ENCODE results near the gene CCNYL1. TPM values are rescaled to one million over a fixed set of nuclear protein-coding genes. Genes with fewer than 3 reads are reported as not detected.

The CCNYL1 gene
- total RNA-seq, result 10.6 and 12.9 TPM in 2 replicates

GRCh38 chr2:207710814-207711740 lies at the start of gene CCNYL1:
Gene CCNYL1 (plus strand): TSS chr2:207711640. CDS start chr2:207711897, 257 bp downstream.

Other genes starting within 250 kb of the CCNYL1 start
- 18.2 and 32.2 TPM in 2 replicates for gene CREB1, start 181.7 kb upstream of the CCNYL1 start, total RNA-seq
- 16.6 and 25.5 TPM in 2 replicates for gene METTL21A, start 86.2 kb upstream of the CCNYL1 start, total RNA-seq
- gene FZD5, start 58.3 kb downstream of the CCNYL1 start, total RNA-seq, result 5.4 and 7.6 TPM in 2 replicates